Measurements from ENCODE around the gene ZHX3. TPM values are rescaled to one million over a fixed set of nuclear protein-coding genes. Genes with fewer than 3 reads are reported as not detected.
A peak's percentile ranks its signal among the peaks of the same experiment; 100 is the strongest.

The ZHX3 gene
- total RNA-seq, 1 donor from 2014 or later = 8.2 TPM

DNA sequence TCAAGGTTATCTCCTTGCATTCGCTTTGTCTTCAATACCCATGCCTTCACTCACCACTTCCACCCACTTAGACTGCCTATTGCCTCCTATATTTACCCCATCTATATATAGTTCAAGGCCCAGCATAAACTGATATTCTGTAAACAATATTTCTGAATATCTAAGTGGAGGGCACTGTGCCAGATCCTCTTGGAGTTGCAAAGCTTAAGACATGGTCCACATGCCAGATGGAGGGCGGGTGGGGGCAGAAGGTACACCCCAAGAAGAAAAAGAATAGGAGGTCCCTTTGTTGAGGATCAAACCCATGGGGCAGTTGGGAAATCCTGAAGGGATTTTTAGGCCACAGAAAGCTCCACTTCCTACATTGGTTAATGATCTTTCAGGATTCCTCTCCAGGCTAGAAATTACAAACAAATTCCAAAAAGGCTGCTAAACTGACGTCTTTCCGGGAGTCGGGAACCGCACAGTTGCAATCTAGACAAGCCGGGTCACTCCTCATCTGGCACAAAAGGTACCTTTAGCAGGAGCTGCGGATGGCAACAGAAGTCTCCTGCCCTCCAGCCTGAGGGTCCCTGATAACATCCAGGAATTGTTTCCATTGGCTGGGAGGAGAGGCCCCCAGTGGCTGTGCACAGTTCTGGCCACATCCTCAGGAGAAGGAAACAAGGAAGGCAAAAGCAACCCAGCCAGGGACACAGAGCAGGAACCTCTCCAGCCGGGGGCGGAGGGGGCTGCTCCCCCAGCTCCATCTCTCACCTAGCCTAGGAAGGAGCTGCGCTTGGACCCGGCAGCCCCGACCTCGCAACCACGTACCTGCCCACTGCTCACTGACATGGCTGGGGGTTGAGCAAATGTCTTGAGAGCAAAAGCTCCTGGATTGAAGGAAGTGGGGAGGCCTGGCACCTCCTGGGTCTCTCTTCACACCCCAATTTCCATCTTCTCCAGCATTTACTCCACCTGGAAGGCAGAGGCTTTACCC is 17.2 kb upstream of the ZHX3 start:
- intact Hi-C loops (cut with micrococcal nuclease) = no loop called here
- H3K27me3 Mint-ChIP-seq (ENCODE audit: low read depth) = peaks cover 11% of the 10 kb centered on the region
- peaks cover 8% of the 10 kb centered on the region for H3K4me1 Mint-ChIP-seq (ENCODE audit: low read depth)
- H3K4me3 Mint-ChIP-seq (ENCODE audit: low read depth) = no peak overlapping the region
- no peaks in the 10 kb centered on the region for H3K9me3 Mint-ChIP-seq
- DNase-seq (ENCODE audit: low spot score) = no peak
- H3K36me3 Mint-ChIP-seq (ENCODE audit: low read depth) = no peaks in the 10 kb centered on the region
- no peak overlapping the region for H3K27ac Mint-ChIP-seq

DNA sequence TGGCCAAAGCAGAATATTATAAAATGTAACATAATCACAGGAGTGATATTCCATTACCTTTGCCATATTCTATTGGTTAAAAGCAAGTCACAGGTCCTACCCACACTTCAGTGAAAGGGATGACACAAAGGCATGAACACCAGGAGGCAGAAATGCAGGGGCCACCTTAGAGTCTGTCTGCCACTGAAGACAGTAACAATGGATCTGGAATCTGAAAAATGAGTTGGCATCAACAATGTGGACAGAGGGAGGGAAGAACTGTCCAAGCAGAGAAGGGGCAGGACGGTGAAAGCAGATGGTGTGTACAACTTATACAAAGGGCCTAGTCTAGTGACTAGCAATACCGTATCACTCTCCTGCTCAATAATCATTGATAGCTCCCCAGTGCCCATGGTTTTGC is 16.5 kb upstream of the ZHX3 start:
- Mint-ChIP-seq H3K27ac (no peak overlapping the region), H3K9me3 (no peaks in the 10 kb centered on the region), H3K4me1 (ENCODE audit: low read depth) (peaks cover 11% of the 10 kb centered on the region), H3K4me3 (ENCODE audit: low read depth) (no peak overlapping the region), H3K27me3 (ENCODE audit: low read depth) (peaks cover 7% of the 10 kb centered on the region), H3K36me3 (ENCODE audit: low read depth) (no peaks in the 10 kb centered on the region)
- intact Hi-C loops (cut with micrococcal nuclease) = no loop called here
- no peak for DNase-seq (ENCODE audit: low spot score)

DNA sequence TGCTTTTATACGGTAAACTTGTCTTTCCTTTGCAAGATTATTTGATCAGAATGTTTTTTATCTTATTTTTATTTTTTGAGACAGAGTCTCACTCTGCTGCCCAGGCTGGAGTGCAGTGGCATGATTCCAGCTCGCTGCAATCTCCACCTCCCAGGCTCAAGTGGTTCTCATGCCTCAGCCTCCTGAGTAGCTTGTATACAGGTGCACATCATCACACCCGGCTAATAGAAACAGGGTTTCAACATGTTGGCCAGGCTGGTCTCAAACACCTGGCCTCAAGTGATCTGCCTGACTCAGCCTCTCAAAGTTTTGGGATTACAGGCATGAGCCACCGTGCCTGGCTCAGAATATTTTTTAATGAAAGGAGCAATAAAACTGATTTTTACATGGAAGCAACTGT is 14.2 kb upstream of the ZHX3 start:
- H3K36me3 Mint-ChIP-seq (ENCODE audit: low read depth) = no peaks in the 10 kb centered on the region
- H3K27me3 Mint-ChIP-seq (ENCODE audit: low read depth) = peaks cover 3% of the 10 kb centered on the region
- H3K4me3 Mint-ChIP-seq (ENCODE audit: low read depth) = no peak overlapping the region
- peaks cover 12% of the 10 kb centered on the region for H3K4me1 Mint-ChIP-seq (ENCODE audit: low read depth)
- no peak for DNase-seq (ENCODE audit: low spot score)
- H3K9me3 Mint-ChIP-seq = no peaks in the 10 kb centered on the region
- intact Hi-C loops (cut with micrococcal nuclease) = no loop called here
- no peak overlapping the region for H3K27ac Mint-ChIP-seq

DNA sequence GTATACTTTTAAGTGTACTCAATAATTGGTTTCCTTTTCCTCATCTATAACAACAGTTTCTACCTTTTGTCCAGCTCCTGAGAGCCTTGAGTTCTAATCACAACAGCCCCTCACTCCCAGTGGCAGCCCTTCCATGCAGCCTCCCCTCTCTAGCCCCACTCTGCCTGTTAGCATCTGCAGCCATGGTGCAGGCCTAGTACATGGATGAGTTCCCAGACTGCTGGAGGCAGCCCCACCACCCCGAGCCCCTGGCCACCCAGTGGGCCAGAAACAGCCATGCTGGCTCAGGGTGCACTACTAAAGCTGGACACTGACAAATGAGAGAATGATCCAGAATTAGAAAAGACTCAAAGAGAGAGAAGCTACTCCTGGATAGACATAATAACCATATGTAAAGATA is 13.4 kb upstream of the ZHX3 start:
- H3K4me3 Mint-ChIP-seq (ENCODE audit: low read depth) = no peak overlapping the region
- intact Hi-C loops (cut with micrococcal nuclease) = no loop called here
- H3K27me3 Mint-ChIP-seq (ENCODE audit: low read depth) = peaks cover 3% of the 10 kb centered on the region
- DNase-seq (ENCODE audit: low spot score) = no peak
- H3K36me3 Mint-ChIP-seq (ENCODE audit: low read depth) = no peaks in the 10 kb centered on the region
- H3K9me3 Mint-ChIP-seq = no peaks in the 10 kb centered on the region
- H3K4me1 Mint-ChIP-seq (ENCODE audit: low read depth) = peaks cover 12% of the 10 kb centered on the region
- H3K27ac Mint-ChIP-seq = no peak overlapping the region

DNA sequence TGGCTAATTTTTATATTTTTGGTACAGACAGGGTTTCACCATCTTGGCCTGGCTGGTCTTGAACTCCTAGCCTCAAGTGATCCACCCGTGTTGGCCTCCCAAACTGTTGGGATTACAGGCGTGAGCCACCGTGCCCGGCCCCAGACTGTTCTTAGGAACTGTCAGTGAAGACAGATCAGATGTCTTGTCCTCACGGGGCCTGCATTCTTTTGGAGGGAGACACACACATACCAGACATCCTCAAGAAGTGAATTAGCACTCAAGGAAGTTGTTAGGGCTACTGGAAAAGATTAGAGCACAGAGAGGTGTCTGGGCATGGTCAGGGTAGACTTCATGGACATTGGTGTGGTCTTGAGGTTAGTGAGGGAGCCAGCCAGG is 12.8 kb upstream of the ZHX3 start:
- Mint-ChIP-seq H3K4me3 (ENCODE audit: low read depth) (no peak overlapping the region), H3K27me3 (ENCODE audit: low read depth) (peaks cover 3% of the 10 kb centered on the region), H3K4me1 (ENCODE audit: low read depth) (peaks cover 12% of the 10 kb centered on the region), H3K9me3 (no peaks in the 10 kb centered on the region), H3K36me3 (ENCODE audit: low read depth) (no peaks in the 10 kb centered on the region), H3K27ac (no peak overlapping the region)
- intact Hi-C loops (cut with micrococcal nuclease) = no loop called here
- no peak for DNase-seq (ENCODE audit: low spot score)

DNA sequence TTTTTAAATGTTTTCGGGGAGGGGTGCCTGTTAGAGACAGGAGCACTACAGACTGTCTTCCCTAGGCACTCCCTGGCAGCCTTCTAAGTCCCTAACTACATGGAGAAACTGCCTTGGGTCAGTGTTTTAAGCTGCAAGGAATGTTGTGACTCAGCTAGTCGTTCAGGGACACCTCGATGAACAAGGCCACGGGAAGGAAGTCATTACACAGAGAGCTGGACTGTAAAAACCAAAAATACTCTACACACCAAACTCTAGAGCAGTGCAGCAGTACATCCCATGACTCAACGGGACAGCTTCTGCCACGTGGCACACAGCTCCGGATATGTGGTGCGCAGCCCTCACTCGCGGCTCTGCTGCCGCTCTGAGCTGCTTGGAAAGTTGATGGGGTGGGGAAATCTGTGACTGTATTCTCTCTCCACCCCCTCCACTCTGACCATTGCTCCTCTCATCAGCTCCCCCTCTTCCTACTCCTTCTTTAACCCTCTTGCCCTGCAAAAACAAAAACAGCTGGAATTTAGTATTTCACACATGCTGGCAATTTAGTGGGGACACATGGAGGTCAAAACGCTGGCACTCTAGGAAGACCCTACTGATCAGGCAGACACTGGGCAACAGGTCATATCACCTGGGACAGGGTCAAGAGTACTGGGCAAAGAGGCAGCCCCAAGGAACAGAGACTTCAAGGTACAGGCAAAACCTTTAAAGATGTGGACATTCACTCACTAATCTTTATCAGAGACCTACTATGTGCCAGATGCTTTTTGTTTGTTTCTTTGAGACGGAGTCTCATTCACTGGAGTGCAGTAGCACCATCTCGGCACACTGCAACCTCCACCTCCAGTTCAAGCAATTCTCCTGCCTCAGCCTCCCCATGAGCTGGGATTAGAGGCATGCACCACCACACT is 12.2 kb upstream of the ZHX3 start:
- Mint-ChIP-seq H3K27ac (peak overlapping the region; percentile 48), H3K36me3 (ENCODE audit: low read depth) (no peaks in the 10 kb centered on the region), H3K27me3 (ENCODE audit: low read depth) (peaks cover 3% of the 10 kb centered on the region), H3K9me3 (no peaks in the 10 kb centered on the region), H3K4me3 (ENCODE audit: low read depth) (no peak overlapping the region), H3K4me1 (ENCODE audit: low read depth) (peaks cover 12% of the 10 kb centered on the region)
- intact Hi-C loops (cut with micrococcal nuclease) = no loop called here
- peak; percentile 39 for DNase-seq (ENCODE audit: low spot score)

DNA sequence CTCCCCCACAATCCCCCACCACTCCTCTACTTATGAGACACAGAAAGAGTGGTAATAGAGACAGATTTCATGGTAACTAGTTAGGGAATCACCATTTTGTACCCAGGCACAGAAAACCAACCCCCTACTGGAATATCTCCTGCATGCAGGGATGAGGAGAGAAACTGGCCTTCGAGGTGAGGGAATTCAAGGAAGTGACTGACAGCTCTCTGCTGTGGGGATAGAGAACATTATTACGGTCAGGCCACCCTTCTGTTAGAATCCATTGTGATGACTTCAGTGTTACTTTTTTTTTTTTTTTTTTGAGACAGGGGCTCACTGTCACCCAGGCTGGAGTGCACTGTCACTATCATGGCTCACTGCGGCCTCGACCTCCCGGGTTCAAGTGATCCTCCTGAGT is 9.6 kb upstream of the ZHX3 start:
- H3K27ac Mint-ChIP-seq = no peak overlapping the region
- no peak for DNase-seq (ENCODE audit: low spot score)
- H3K4me3 Mint-ChIP-seq (ENCODE audit: low read depth) = no peak overlapping the region
- H3K4me1 Mint-ChIP-seq (ENCODE audit: low read depth) = peaks cover 12% of the 10 kb centered on the region
- H3K27me3 Mint-ChIP-seq (ENCODE audit: low read depth) = peaks cover 1% of the 10 kb centered on the region
- H3K36me3 Mint-ChIP-seq (ENCODE audit: low read depth) = no peaks in the 10 kb centered on the region
- H3K9me3 Mint-ChIP-seq = no peaks in the 10 kb centered on the region
- intact Hi-C loops (cut with micrococcal nuclease) = no loop called here

DNA sequence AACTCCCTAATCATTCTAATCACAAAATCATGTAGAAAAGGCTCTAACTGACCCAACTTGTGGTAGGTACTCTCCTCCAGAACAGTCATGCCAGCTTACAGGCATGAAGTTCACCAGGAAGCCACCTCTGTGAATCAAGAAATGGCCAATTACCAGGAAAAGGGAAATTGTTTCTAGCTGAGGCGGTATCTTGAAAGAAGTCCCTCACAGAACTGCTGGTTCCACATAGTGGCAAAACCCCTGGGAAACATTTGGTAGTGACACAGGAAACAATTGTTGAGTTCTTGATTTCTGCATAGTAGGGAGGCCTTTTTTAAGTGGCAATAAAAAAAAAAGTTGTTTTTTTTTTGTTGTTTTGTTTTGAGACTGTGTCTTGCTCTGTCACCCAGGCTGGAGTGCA is 3.4 kb upstream of the ZHX3 start:
- H3K4me3 Mint-ChIP-seq (ENCODE audit: low read depth) = no peak overlapping the region
- H3K27ac Mint-ChIP-seq = no peak overlapping the region
- DNase-seq (ENCODE audit: low spot score) = no peak
- H3K9me3 Mint-ChIP-seq = no peaks in the 10 kb centered on the region
- H3K27me3 Mint-ChIP-seq (ENCODE audit: low read depth) = peaks cover 4% of the 10 kb centered on the region
- peaks cover 18% of the 10 kb centered on the region for H3K4me1 Mint-ChIP-seq (ENCODE audit: low read depth)
- no peaks in the 10 kb centered on the region for H3K36me3 Mint-ChIP-seq (ENCODE audit: low read depth)
- intact Hi-C loops (cut with micrococcal nuclease) = no loop called here

DNA sequence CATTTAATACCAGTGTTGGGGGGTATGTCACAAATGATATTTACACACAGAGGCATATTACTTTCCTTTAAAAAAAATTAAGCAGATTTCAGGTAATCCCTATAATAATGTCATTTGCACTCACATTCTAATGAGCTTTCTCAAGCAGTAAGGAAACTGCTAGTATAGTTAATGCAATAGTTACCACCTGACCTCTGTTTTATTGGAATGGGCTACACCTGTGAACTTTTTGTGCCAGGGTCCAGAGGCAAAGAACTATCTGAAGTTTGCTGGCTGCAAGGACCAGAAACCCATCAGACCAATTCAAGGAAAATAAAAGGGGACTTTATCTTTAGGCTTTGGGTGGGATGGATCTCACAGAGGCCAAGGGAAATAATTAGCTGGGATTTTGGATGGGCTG is 2.9 kb upstream of the ZHX3 start:
- Mint-ChIP-seq H3K27ac (no peak overlapping the region), H3K27me3 (ENCODE audit: low read depth) (peaks cover 4% of the 10 kb centered on the region), H3K4me1 (ENCODE audit: low read depth) (peaks cover 22% of the 10 kb centered on the region), H3K36me3 (ENCODE audit: low read depth) (no peaks in the 10 kb centered on the region), H3K4me3 (ENCODE audit: low read depth) (no peak overlapping the region), H3K9me3 (no peaks in the 10 kb centered on the region)
- no peak for DNase-seq (ENCODE audit: low spot score)
- intact Hi-C loops (cut with micrococcal nuclease) = no loop called here

DNA sequence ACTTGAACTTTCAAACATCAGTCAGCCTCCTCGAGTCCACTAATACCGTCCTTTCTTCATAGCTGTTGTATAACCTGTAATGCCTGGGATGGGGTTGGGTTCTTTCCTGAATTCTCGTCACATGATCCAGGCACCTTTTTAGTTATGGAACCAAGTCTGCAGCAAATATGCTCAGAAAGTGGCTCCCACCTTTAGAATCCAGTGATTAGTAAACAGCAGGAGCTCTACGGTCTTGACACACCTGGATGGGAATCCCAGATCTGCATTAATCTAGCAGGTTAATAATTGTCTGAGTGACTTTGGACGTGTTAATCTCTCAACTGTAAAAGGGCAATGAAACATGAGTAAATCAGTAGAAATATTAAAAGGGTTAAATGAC is 729 bp upstream of the ZHX3 start:
- Mint-ChIP-seq H3K4me3 (ENCODE audit: low read depth) (peak overlapping the region; percentile 62), H3K27ac (peak overlapping the region; percentile 16), H3K27me3 (ENCODE audit: low read depth) (peaks cover 4% of the 10 kb centered on the region), H3K36me3 (ENCODE audit: low read depth) (no peaks in the 10 kb centered on the region), H3K9me3 (no peaks in the 10 kb centered on the region), H3K4me1 (ENCODE audit: low read depth) (peaks cover 26% of the 10 kb centered on the region)
- intact Hi-C loops (cut with micrococcal nuclease) = loop anchor here (5.0 kb wide), 1 partner anchor 86 kb away; no protein-coding TSS in a partner anchor
- DNase-seq (ENCODE audit: low spot score) = no peak

DNA sequence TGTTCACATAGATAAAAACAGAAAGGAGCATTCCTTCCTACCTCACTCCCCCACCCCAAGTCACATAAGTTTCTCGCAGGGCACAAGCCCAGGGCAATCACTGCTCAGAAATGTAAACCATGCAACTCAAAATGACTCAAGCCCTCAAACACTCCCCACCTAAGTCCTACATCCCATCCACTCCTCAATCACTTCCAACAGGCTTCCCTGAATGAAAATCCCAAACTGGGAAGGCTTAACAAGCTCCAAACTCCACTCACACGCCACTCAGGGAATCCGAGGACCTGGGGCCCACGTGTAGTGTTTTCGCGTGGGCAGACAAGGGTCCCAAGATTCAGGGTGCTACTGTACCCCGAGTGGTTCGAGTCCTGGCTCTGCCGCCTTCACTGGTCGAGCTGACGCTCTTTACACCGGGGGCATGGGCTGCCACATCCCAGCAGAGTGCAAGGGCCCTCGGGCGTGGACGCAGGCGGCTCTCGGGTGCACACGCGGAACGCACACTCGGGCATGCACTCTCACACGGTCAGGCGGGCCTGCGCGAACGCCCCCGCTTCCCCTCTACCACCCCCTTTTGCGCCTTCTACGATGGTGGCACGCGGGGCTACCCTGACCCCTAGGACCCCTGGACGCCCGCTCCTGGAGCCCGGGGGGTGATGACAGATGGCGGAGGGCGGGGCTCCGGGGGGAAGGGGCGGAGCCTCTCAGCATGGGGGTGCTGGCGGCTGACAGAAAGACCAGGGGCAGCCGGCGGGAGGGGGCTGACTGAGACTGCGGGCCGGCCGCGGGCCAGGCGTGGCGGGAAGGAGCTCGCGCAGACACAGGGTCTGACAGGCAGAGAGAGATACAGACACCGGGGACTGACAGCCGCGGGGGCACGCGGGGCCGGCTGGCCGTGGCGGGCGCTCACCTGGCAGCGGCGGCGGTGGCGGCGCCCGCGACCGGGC is 657 bp downstream of the ZHX3 start:
- peaks cover 26% of the 10 kb centered on the region for H3K4me1 Mint-ChIP-seq (ENCODE audit: low read depth)
- peak overlapping the region; percentile 84 for H3K4me3 Mint-ChIP-seq (ENCODE audit: low read depth)
- H3K27me3 Mint-ChIP-seq (ENCODE audit: low read depth) = peaks cover 4% of the 10 kb centered on the region
- H3K27ac Mint-ChIP-seq = peak overlapping the region; percentile 70
- no peaks in the 10 kb centered on the region for H3K9me3 Mint-ChIP-seq
- intact Hi-C loops (cut with micrococcal nuclease) = loop anchor here (1.0 to 5.0 kb wide), 2 partner anchors 85 to 181 kb away; no protein-coding TSS in a partner anchor
- no peaks in the 10 kb centered on the region for H3K36me3 Mint-ChIP-seq (ENCODE audit: low read depth)
- peak; percentile 53 for DNase-seq (ENCODE audit: low spot score)

DNA sequence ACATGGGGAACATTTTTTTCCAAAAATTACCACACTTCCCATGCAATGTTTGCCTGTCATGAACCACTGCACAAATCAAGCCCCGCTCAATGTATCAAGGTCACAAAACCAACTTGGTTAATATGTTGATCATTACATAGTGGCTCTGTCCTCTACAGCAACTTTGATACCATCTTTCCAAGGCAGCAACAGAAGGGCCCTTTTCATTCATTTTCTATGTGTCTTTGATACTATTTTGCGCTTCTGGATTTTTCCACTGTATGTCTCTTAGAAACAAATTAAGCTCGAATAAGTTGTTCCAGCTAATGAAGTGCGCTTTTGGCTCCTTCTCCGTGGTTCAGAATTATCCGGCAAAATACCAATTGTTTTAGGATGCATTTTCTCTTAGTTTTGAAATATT is 1.5 kb downstream of the ZHX3 start:
- Mint-ChIP-seq H3K9me3 (no peaks in the 10 kb centered on the region), H3K36me3 (ENCODE audit: low read depth) (no peaks in the 10 kb centered on the region), H3K27me3 (ENCODE audit: low read depth) (peaks cover 4% of the 10 kb centered on the region), H3K4me1 (ENCODE audit: low read depth) (peaks cover 26% of the 10 kb centered on the region), H3K27ac (no peak overlapping the region), H3K4me3 (ENCODE audit: low read depth) (peak overlapping the region; percentile 84)
- intact Hi-C loops (cut with micrococcal nuclease) = loop anchor here (5.0 kb wide), 1 partner anchor 84 kb away; no protein-coding TSS in a partner anchor
- no peak for DNase-seq (ENCODE audit: low spot score)

Data from activated T-helper 2 cell treated with anti-CD3 and anti-CD28 coated beads, Interferon-gamma antibody, Interleukin-2, Interleukin-4, amounts not matched to agents 10 μg/mL and 5 μg/mL and 100 μg/mL, durations not matched to agents 14 hours and 24 hours and 36 hours (primary cell).